Fibroblast of mammary gland (primary cell): ENCODE data around the gene NCSTN.

ENCODE experiments used
- DNase-seq: peaks from one replicate; pipeline ENCODE4 v3.0.0-alpha.2; 2010; ENCODE audit warnings: low read depth
- H3K4me3 ChIP-seq: 2 replicates; pipeline ENCODE4 v1.5.1; 2011; ENCODE audit warnings: low read depth, mild to moderate bottlenecking, low read length, moderate library complexity; ENCODE audit not compliant: control insufficient read depth
- CTCF ChIP-seq: conservative IDR thresholded peaks from 2 replicates; pipeline ENCODE4 v1.5.1; 2011; ENCODE audit warnings: low read depth, low read length, inconsistent platforms; ENCODE audit not compliant: control insufficient read depth, insufficient read depth

NCSTN gene

DNA sequence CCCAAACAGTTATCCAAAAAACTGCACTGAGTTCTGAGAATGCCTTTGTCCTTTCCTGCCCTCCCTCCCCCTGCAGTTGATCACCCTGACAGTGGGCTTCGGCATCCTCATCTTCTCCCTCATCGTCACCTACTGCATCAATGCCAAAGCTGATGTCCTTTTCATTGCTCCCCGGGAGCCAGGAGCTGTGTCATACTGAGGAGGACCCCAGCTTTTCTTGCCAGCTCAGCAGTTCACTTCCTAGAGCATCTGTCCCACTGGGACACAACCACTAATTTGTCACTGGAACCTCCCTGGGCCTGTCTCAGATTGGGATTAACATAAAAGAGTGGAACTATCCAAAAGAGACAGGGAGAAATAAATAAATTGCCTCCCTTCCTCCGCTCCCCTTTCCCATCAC, 14.9 kb downstream of the NCSTN start:
- no peak for TF ChIP-seq CTCF
- no peak overlapping the region for H3K4me3 ChIP-seq
- no peak for DNase-seq

- peak; percentile 22 for TF ChIP-seq CTCF
- peak; percentile 63 for DNase-seq
- H3K4me3 ChIP-seq = no peak overlapping the region
These were observed 16.5 kb downstream of the NCSTN start for GRCh38 chr1:160359559-160360226.

DNA sequence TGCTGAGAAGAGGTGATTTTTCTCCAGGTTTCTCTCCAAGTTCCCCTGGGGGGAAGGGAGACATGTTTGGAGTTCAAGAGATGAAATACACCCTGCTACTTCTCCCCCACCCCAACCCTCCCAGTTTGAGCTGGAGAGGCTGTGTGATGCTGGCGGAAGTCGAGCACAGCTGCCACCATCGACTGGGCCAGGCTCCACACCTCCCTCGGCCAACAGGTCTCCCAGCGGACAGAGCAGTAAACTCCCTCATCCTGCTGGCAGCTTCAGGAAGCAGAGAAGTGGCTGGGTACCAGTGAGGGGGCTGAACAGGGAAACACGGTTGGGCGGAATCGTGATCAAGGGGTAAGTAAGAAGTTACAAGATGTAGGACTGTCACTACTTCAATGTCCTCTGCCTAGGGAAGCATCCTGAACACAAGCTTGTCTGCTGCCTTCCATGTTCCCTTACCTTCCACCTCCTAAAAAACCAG, 17.1 kb downstream of the NCSTN start:
- H3K4me3 ChIP-seq = no peak overlapping the region
- no peak for DNase-seq
- no peak for TF ChIP-seq CTCF

DNA sequence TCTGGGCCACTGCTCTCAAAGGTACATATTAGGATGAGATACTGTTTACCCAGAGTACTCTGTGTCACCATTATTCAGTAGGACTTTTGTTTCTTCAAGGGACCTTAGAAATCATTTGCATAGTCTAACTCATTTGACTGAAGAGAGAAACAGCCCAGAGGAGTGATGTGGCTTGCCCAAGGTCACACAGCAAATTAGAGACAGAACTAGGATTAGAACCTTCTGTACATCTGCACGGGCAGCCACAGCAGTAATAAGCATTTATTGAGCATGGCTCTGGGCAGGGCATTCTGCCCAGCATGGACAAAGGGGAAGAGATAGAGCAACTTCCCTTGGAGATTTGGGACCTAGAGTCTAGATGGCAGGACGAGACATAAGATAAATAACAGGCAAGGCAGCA, 18.0 kb downstream of the NCSTN start:
- no peak overlapping the region for H3K4me3 ChIP-seq
- DNase-seq = no peak
- no peak for TF ChIP-seq CTCF

DNA sequence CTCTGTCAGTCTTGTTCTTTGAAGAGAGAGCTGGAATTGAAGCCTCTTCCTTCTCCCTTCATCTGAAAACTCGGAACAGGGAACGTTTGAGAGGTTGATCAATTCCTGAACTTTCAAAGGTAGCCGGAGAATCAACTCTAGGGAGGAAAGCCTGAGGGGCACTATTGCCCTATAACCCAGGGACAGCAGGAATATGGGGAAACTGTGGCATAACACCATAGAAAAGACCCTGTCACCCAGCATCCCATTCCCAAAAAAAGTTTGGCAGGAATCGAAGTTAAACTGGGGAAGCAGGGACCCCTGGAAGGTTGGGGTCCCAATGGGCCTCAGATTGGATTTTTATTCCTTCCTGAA, 18.6 kb downstream of the NCSTN start:
- no peak overlapping the region for H3K4me3 ChIP-seq
- TF ChIP-seq CTCF = no peak

DNA sequence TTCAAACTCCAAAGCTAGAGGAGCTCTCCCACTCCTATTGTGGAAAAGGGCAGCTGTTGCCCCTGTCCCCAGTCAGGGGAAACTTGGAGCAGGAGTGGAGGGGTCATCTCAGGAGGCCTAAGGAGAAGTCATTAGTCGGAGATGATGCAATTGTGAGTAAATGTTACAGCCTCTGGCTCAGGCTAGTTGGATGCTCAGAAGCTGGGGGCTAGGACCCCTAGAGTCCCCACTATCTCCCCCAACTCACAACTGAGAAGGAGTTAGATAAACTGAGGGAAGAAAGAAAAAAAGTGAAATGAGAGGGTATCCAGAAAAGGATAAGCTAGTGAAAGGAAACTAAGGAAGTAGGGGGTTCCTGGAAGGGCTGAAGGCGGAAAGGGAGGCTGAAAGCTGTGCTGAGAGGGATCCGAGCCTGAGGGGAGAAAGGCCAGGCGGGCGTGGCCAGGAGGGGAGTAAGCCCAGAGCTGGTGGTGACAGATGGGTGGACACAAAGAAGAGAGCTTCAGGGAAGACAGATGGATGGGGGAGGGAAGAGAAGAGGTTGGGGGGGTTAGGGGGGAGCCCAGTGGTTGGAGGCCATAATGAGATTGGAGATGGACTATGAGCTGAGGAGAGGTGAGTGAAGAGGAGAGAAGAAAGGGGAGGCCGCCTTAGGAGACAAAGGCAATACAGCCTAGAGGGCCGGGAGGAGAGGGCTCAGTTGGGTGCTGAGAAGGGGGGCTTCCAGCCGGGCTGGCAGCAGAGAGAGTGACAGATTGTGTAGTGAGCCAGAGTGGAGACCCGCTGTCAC, 19.2 kb downstream of the NCSTN start:
- DNase-seq = no peak
- no peak for TF ChIP-seq CTCF
- H3K4me3 ChIP-seq = no peak overlapping the region

More for the DNA sequence above, 18.6 kb downstream of the NCSTN start:
- DNase-seq = no peak
